GM12891 (cell line): ENCODE results near the gene NOL3.

Experiments
- POLR2A ChIP-seq: IDR thresholded peaks from 2 replicates; pipeline ENCODE4 v1.6.1; 2011; ENCODE audit warnings: low read depth, low read length, control low read depth
- POLR2AphosphoS5 ChIP-seq: IDR thresholded peaks from 2 replicates; pipeline ENCODE4 v1.6.1; 2011; ENCODE audit warnings: low read depth, low read length, control low read depth
- POU2F2 ChIP-seq: IDR thresholded peaks from 2 replicates; pipeline ENCODE4 v1.6.1; 2011; ENCODE audit warnings: low read depth, mild to moderate bottlenecking, control low read depth, low read length, moderate library complexity
- SPI1 ChIP-seq: IDR thresholded peaks from 2 replicates; pipeline ENCODE4 v1.6.1; 2011; ENCODE audit warnings: low read depth, low read length, control low read depth

GRCh38 chr16:67146523-67147357 lies 23.6 kb upstream of the NOL3 start:
- TF ChIP-seq POLR2A (no peak), POLR2AphosphoS5 (no peak), SPI1 (no peak), POU2F2 (no peak)
